HEK293 (cell line): ENCODE data around the gene SLC39A7.

ENCODE experiments used
- BCL6B ChIP-seq: fragments of 450-650 bp; formaldehyde crosslinking; IDR thresholded peaks from 2 replicates; pipeline ENCODE4 v1.5.1; 2017; ENCODE audit warnings: missing biosample characterization, missing genetic modification characterization
- GFI1B ChIP-seq: fragments of 450-650 bp; formaldehyde crosslinking; IDR thresholded peaks from 2 replicates; pipeline ENCODE4 v1.5.1; 2016; ENCODE audit warnings: missing biosample characterization, missing genetic modification characterization
- GLI2 ChIP-seq: fragments of 450-650 bp; formaldehyde crosslinking; IDR thresholded peaks from 2 replicates; pipeline ENCODE4; 2017; ENCODE audit warnings: missing biosample characterization, missing genetic modification characterization, low read depth, borderline replicate concordance
- KLF7 ChIP-seq: fragments of 450-650 bp; formaldehyde crosslinking; IDR thresholded peaks from 2 replicates; pipeline ENCODE4 v1.5.1; 2016; ENCODE audit warnings: missing biosample characterization, missing genetic modification characterization, borderline replicate concordance
- OVOL3 ChIP-seq: fragments of 450-650 bp; formaldehyde crosslinking; IDR thresholded peaks from 2 replicates; pipeline ENCODE4 v1.5.1; 2016; ENCODE audit warnings: missing biosample characterization, missing genetic modification characterization
- PRDM6 ChIP-seq: fragments of 450-650 bp; formaldehyde crosslinking; IDR thresholded peaks from 2 replicates; pipeline ENCODE4 v1.5.1; 2017; ENCODE audit warnings: missing biosample characterization, missing genetic modification characterization
- SCRT1 ChIP-seq: fragments of 450-650 bp; formaldehyde crosslinking; IDR thresholded peaks from 2 replicates; pipeline ENCODE4 v1.5.1; 2016; ENCODE audit warnings: missing biosample characterization, missing genetic modification characterization, borderline replicate concordance
- SCRT2 ChIP-seq: fragments of 450-650 bp; formaldehyde crosslinking; IDR thresholded peaks from 2 replicates; pipeline ENCODE4 v1.5.1; 2016; ENCODE audit warnings: missing biosample characterization, missing genetic modification characterization
- TRIM28 ChIP-seq: IDR thresholded peaks from 2 replicates; pipeline ENCODE4 v1.6.1; 2011; ENCODE audit warnings: low read length, control low read depth, borderline replicate concordance
- TSHZ1 ChIP-seq: fragments of 450-650 bp; formaldehyde crosslinking; IDR thresholded peaks from 2 replicates; pipeline ENCODE4 v1.5.1; 2016; ENCODE audit warnings: missing biosample characterization, missing genetic modification characterization, borderline replicate concordance
- ZBTB1 ChIP-seq: fragments of 450-650 bp; formaldehyde crosslinking; IDR thresholded peaks from 2 replicates; pipeline ENCODE4 v1.5.1; 2016; ENCODE audit warnings: missing biosample characterization, missing genetic modification characterization
- ZNF132 ChIP-seq: fragments of 450-650 bp; formaldehyde crosslinking; IDR thresholded peaks from 2 replicates; pipeline ENCODE4 v1.5.1; 2017; ENCODE audit warnings: missing biosample characterization, missing genetic modification characterization, borderline replicate concordance
- ZNF133 ChIP-seq: fragments of 450-650 bp; formaldehyde crosslinking; IDR thresholded peaks from 2 replicates; pipeline ENCODE4 v1.5.1; 2016; ENCODE audit warnings: missing biosample characterization, missing genetic modification characterization
- ZNF19 ChIP-seq: fragments of 450-650 bp; formaldehyde crosslinking; IDR thresholded peaks from 2 replicates; pipeline ENCODE4; 2016; ENCODE audit warnings: missing biosample characterization, missing genetic modification characterization, low read depth
- ZNF280C ChIP-seq: fragments of 450-650 bp; formaldehyde crosslinking; IDR thresholded peaks from 2 replicates; pipeline ENCODE4 v1.5.1; 2016; ENCODE audit warnings: missing biosample characterization, missing genetic modification characterization
- ZNF302 ChIP-seq: fragments of 450-650 bp; formaldehyde crosslinking; IDR thresholded peaks from 2 replicates; pipeline ENCODE4 v1.5.1; 2016; ENCODE audit warnings: missing biosample characterization, missing genetic modification characterization, low read depth
- ZNF341 ChIP-seq: fragments of 450-650 bp; formaldehyde crosslinking; IDR thresholded peaks from 2 replicates; pipeline ENCODE4; 2016; ENCODE audit warnings: low read depth, missing biosample characterization, missing genetic modification characterization
- ZNF391 ChIP-seq: fragments of 450-650 bp; formaldehyde crosslinking; IDR thresholded peaks from 2 replicates; pipeline ENCODE4 v1.5.1; 2016; ENCODE audit warnings: low read depth, missing biosample characterization, missing genetic modification characterization, borderline replicate concordance
- ZNF449 ChIP-seq: fragments of 450-650 bp; formaldehyde crosslinking; IDR thresholded peaks from 2 replicates; pipeline ENCODE4 v1.5.1; 2017; ENCODE audit warnings: missing biosample characterization, mild to moderate bottlenecking, missing genetic modification characterization, moderate library complexity
- ZNF488 ChIP-seq: fragments of 450-650 bp; formaldehyde crosslinking; IDR thresholded peaks from 2 replicates; pipeline ENCODE4 v1.5.1; 2016; ENCODE audit warnings: missing biosample characterization, missing genetic modification characterization
- ZNF501 ChIP-seq: fragments of 450-650 bp; formaldehyde crosslinking; IDR thresholded peaks from 2 replicates; pipeline ENCODE4 v1.5.1; 2016; ENCODE audit warnings: missing biosample characterization, missing genetic modification characterization
- ZNF530 ChIP-seq: fragments of 450-650 bp; formaldehyde crosslinking; IDR thresholded peaks from 2 replicates; pipeline ENCODE4 v1.5.1; 2016; ENCODE audit warnings: low read depth, missing biosample characterization, missing genetic modification characterization
- ZNF549 ChIP-seq: fragments of 450-650 bp; IDR thresholded peaks from 2 replicates; pipeline ENCODE4 v1.5.1; 2018; ENCODE audit warnings: missing biosample characterization, missing genetic modification characterization, mild to moderate bottlenecking, inconsistent platforms, moderate library complexity
- ZNF555 ChIP-seq: fragments of 450-650 bp; formaldehyde crosslinking; conservative IDR thresholded peaks from 2 replicates; pipeline ENCODE4 v1.5.1; 2017; ENCODE audit warnings: missing biosample characterization, mild to moderate bottlenecking, missing genetic modification characterization, inconsistent platforms
- ZNF560 ChIP-seq: fragments of 450-650 bp; formaldehyde crosslinking; IDR thresholded peaks from 2 replicates; pipeline ENCODE4 v1.5.1; 2017; ENCODE audit warnings: missing biosample characterization, missing genetic modification characterization, borderline replicate concordance
- ZNF571 ChIP-seq: fragments of 450-650 bp; formaldehyde crosslinking; IDR thresholded peaks from 2 replicates; pipeline ENCODE4 v1.5.0; 2017; ENCODE audit warnings: missing biosample characterization, missing genetic modification characterization
- ZNF785 ChIP-seq: fragments of 450-650 bp; formaldehyde crosslinking; IDR thresholded peaks from 2 replicates; pipeline ENCODE4 v1.5.1; 2016; ENCODE audit warnings: missing biosample characterization, missing genetic modification characterization
- ZSCAN23 ChIP-seq: fragments of 450-650 bp; formaldehyde crosslinking; IDR thresholded peaks from 2 replicates; pipeline ENCODE4 v1.5.1; 2016; ENCODE audit warnings: missing biosample characterization, missing genetic modification characterization

SLC39A7 gene

GRCh38 chr6:33208091-33208967 is 7.7 kb downstream of the SLC39A7 start, which contains the start of gene RING1 (continued):
- TF ChIP-seq ZNF280C (tag by site-specific recombination) (no peak), BCL6B (tag by site-specific recombination) (no peak), TSHZ1 (tag by site-specific recombination) (no peak), ZNF449 (tag by site-specific recombination) (0 out of 2 replicates have a peak, but pooled peaks have one; percentile 39), ZNF488 (no peak), ZBTB1 (tag by site-specific recombination) (no peak), ZNF555 (tag by site-specific recombination) (no peak), TRIM28 (no peak), OVOL3 (tag by site-specific recombination) (peak; percentile 57; the same call in 1 of the 2 replicates), KLF7 (tag by site-specific recombination) (no peak), GLI2 (no peak), ZNF549 (no peak), ZNF302 (tag by site-specific recombination) (no peak), ZNF785 (tag by site-specific recombination) (peak; percentile 98), SCRT2 (tag by site-specific recombination) (no peak), ZNF530 (tag by site-specific recombination) (no peak), ZSCAN23 (tag by site-specific recombination) (no peak), PRDM6 (no peak), ZNF501 (peak; percentile 78), ZNF132 (tag by site-specific recombination) (no peak), ZNF19 (tag by site-specific recombination) (no peak), ZNF341 (peak; percentile 61), ZNF391 (tag by site-specific recombination) (peak; percentile 53; the same call in 1 of the 2 replicates), ZNF133 (tag by site-specific recombination) (no peak), GFI1B (tag by site-specific recombination) (no peak), SCRT1 (tag by site-specific recombination) (no peak), ZNF571 (tag by site-specific recombination) (no peak), ZNF560 (tag by site-specific recombination) (no peak)
